Measurements from ENCODE around the gene THSD1.

DNA sequence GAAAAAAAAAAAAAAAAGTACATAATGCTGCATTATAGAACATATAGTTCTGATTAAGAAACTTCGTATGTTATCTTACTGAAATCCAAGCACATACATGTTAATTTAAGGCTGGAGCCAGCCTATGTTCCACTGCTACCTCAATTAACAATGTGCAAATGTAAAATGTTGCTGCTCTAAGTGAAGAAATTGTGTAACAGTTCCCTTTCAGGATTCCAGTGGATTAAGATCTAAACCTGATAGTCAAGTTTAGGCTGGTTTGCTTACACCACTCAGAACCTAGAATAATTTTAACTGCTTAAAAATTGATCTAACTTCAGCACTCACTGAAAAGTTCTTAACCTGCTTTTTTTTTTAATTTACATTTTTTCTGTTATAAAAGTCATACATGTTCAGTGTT is 40.3 kb upstream of the THSD1 start:
- TF ChIP-seq, protein P1, sequence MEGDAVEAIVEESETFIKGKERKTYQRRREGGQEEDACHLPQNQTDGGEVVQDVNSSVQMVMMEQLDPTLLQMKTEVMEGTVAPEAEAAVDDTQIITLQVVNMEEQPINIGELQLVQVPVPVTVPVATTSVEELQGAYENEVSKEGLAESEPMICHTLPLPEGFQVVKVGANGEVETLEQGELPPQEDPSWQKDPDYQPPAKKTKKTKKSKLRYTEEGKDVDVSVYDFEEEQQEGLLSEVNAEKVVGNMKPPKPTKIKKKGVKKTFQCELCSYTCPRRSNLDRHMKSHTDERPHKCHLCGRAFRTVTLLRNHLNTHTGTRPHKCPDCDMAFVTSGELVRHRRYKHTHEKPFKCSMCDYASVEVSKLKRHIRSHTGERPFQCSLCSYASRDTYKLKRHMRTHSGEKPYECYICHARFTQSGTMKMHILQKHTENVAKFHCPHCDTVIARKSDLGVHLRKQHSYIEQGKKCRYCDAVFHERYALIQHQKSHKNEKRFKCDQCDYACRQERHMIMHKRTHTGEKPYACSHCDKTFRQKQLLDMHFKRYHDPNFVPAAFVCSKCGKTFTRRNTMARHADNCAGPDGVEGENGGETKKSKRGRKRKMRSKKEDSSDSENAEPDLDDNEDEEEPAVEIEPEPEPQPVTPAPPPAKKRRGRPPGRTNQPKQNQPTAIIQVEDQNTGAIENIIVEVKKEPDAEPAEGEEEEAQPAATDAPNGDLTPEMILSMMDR (IDR thresholded peaks at IDR 0.05), result no peak
- TF ChIP-seq RCOR1 (IDR thresholded peaks at IDR 0.05; ENCODE audit: low read depth, low read length), result no peak
- TF ChIP-seq CBX8 (IDR thresholded peaks at IDR 0.05), result no peak
- no peak for TF ChIP-seq JUNB (IDR thresholded peaks at IDR 0.05)
- TF ChIP-seq HOXA7 (CRISPR knock-in tag; IDR thresholded peaks at IDR 0.05), result no peak
- TF ChIP-seq JUN (IDR thresholded peaks at IDR 0.05), result no peak
- TF ChIP-seq RAD21 (conservative IDR thresholded peaks at IDR 0.05 in 1 of 2, IDR thresholded peaks at IDR 0.05 in 1 of 2), result no peak
- TF ChIP-seq TP53 (CRISPR knock-in tag; IDR thresholded peaks at IDR 0.05), result no peak
- no peak for TF ChIP-seq POLR2A (IDR thresholded peaks at IDR 0.05; ENCODE audit: low read length)
- no peak for TF ChIP-seq ZFP36 (IDR thresholded peaks at IDR 0.05; ENCODE audit: borderline replicate concordance, partially characterized antibody)
- no peak for TF ChIP-seq MAFK (IDR thresholded peaks at IDR 0.05; ENCODE audit: partially characterized antibody)
- TF ChIP-seq EP300 (IDR thresholded peaks at IDR 0.05), result no peak
- no peak for TF ChIP-seq PHF8 (IDR thresholded peaks at IDR 0.05; ENCODE audit: borderline replicate concordance, low read depth)
- TF ChIP-seq, protein P2, sequence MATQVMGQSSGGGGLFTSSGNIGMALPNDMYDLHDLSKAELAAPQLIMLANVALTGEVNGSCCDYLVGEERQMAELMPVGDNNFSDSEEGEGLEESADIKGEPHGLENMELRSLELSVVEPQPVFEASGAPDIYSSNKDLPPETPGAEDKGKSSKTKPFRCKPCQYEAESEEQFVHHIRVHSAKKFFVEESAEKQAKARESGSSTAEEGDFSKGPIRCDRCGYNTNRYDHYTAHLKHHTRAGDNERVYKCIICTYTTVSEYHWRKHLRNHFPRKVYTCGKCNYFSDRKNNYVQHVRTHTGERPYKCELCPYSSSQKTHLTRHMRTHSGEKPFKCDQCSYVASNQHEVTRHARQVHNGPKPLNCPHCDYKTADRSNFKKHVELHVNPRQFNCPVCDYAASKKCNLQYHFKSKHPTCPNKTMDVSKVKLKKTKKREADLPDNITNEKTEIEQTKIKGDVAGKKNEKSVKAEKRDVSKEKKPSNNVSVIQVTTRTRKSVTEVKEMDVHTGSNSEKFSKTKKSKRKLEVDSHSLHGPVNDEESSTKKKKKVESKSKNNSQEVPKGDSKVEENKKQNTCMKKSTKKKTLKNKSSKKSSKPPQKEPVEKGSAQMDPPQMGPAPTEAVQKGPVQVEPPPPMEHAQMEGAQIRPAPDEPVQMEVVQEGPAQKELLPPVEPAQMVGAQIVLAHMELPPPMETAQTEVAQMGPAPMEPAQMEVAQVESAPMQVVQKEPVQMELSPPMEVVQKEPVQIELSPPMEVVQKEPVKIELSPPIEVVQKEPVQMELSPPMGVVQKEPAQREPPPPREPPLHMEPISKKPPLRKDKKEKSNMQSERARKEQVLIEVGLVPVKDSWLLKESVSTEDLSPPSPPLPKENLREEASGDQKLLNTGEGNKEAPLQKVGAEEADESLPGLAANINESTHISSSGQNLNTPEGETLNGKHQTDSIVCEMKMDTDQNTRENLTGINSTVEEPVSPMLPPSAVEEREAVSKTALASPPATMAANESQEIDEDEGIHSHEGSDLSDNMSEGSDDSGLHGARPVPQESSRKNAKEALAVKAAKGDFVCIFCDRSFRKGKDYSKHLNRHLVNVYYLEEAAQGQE (IDR thresholded peaks at IDR 0.05), result no peak

Data from A549 (cell line).